HG03064 (cell line): ENCODE data around the gene RPL31.

ENCODE experiments used
- ATAC-seq: cut with Tn5 transposase; IDR thresholded peaks from one replicate; pipeline ENCODE4 v1.9.1; 2021; ENCODE audit warnings: low read depth; ENCODE audit not compliant: unreplicated experiment

Gene RPL31

GRCh38 chr2:101001691-101002561, at the start of gene RPL31:
TSS of gene RPL31 (plus strand) at chr2:101002289. CDS start at chr2:101002702, 413 bp downstream.
- peak; percentile 93 for ATAC-seq

GRCh38 chr2:100952512-100952911, 49.6 kb upstream of the RPL31 start:
- ATAC-seq, result no peak

GRCh38 chr2:100953406-100954043, 48.6 kb upstream of the RPL31 start:
- no peak for ATAC-seq

- no peak for ATAC-seq
Measured at GRCh38 chr2:100954044-100954420, 48.1 kb upstream of the RPL31 start.

- ATAC-seq, result no peak
Measured at GRCh38 chr2:100955226-100955625, 46.9 kb upstream of the RPL31 start.

GRCh38 chr2:100956081-100956480, 46.0 kb upstream of the RPL31 start:
- ATAC-seq, result no peak

GRCh38 chr2:100957996-100958653, 44.0 kb upstream of the RPL31 start:
- no peak for ATAC-seq

GRCh38 chr2:100959225-100959880, 42.7 kb upstream of the RPL31 start:
- ATAC-seq, result no peak

GRCh38 chr2:100960688-100961087, 41.4 kb upstream of the RPL31 start:
- no peak for ATAC-seq

GRCh38 chr2:100962366-100963025, 39.6 kb upstream of the RPL31 start:
- ATAC-seq, result no peak

- no peak for ATAC-seq
Measured at GRCh38 chr2:100963026-100963375, 39.1 kb upstream of the RPL31 start.

GRCh38 chr2:100964222-100964621, 37.9 kb upstream of the RPL31 start:
- ATAC-seq, result no peak

- ATAC-seq, result no peak
Measured at GRCh38 chr2:100964681-100965169, 37.4 kb upstream of the RPL31 start.

GRCh38 chr2:100965596-100965995, 36.5 kb upstream of the RPL31 start:
- no peak for ATAC-seq

- no peak for ATAC-seq
Measured at GRCh38 chr2:100967716-100968115, 34.4 kb upstream of the RPL31 start.

- no peak for ATAC-seq
Measured at GRCh38 chr2:100968146-100969145, 33.6 kb upstream of the RPL31 start.

GRCh38 chr2:100969998-100970397, 32.1 kb upstream of the RPL31 start:
- ATAC-seq, result no peak

- ATAC-seq, result no peak
Measured at GRCh38 chr2:100971221-100971620, 30.9 kb upstream of the RPL31 start.

GRCh38 chr2:100972452-100972851, 29.6 kb upstream of the RPL31 start:
- ATAC-seq, result no peak
